ENCODE results near the gene SPDYE5. TPM values are rescaled to one million over a fixed set of nuclear protein-coding genes. Genes with fewer than 3 reads are reported as not detected.

SPDYE5 gene
- total RNA-seq, 1 donor from 2014 or later: 0.09 TPM

- DNase-seq (ENCODE audit: low spot score): no peak
These were observed 44.9 kb downstream of the SPDYE5 start for GRCh38 chr7:75536940-75537538.

GRCh38 chr7:75537731-75538130, 45.6 kb downstream of the SPDYE5 start:
- DNase-seq (ENCODE audit: low spot score): no peak

GRCh38 chr7:75546237-75547015, 54.3 kb downstream of the SPDYE5 start:
- no peak for DNase-seq (ENCODE audit: low spot score)

Other genes starting within 250 kb of the SPDYE5 start
- gene TRIM73, start 96.7 kb upstream of the SPDYE5 start, total RNA-seq: 6.0 TPM
- 46.4 TPM for gene POM121C, start 6.0 kb upstream of the SPDYE5 start, total RNA-seq
- 19.3 TPM for gene HIP1, start 246.6 kb downstream of the SPDYE5 start, total RNA-seq